K562 (cell line): ENCODE results near the gene RDH14. TPM values are rescaled to one million over a fixed set of nuclear protein-coding genes. Genes with fewer than 3 reads are reported as not detected.
A peak's percentile ranks its signal among the peaks of the same experiment; 100 is the strongest.

Experiments
- ATAC-seq: fragments of 200-7000 bp; cut with Tn5 transposase; 3 replicates; pipeline ENCODE4 v1.9.1; 2020; ENCODE audit warnings: moderate library complexity
- BruUV-seq: library from RNA; stranded (reverse); fragments of 400-500 nt; replicated peaks from 2 replicates; lab custom pipeline; 2021; lab: Mats Ljungman, UMichigan
- CTCF ChIA-PET: fragments of 300-600 bp; formaldehyde crosslinking; extraction: SDS; loops from one replicate; lab custom pipeline; 2021; ENCODE audit warnings: low intra/inter-chr PET ratio; lab: Yijun Ruan, JAX
- POLR2A ChIA-PET: fragments of 300-600, 350-650 bp; sonication (Branson Sonifier 250); formaldehyde crosslinking; extraction: SDS; loops from one replicate; lab custom pipeline; 2021; ENCODE audit warnings: antibody characterized with exemption, inconsistent platforms; lab: Yijun Ruan, JAX
- DNase-seq, 4 experiments: peaks; one replicate each; pipeline versions ENCODE4 v3.0.0 to v3.0.0-alpha.2; 2011 to 2018; ENCODE audit warnings: low spot score in 3 of 4, mixed read lengths in 3 of 4; ENCODE audit errors: extremely low read depth in 1 of 4
- FAIRE-seq: peaks from 2 replicates; lab custom pipeline; 2011; peaks lifted over from hg19 to GRCh38; lab: Jason Lieb, UNC
- H2AFZ ChIP-seq: 2 replicates; pipeline ENCODE4 v1.6.0; 2011; ENCODE audit warnings: low read depth, low read length, control low read depth, inconsistent platforms
- H3K27ac ChIP-seq: fragments of 200-600 bp; 3 replicates; pipeline ENCODE4 v1.8.0; 2011; ENCODE audit warnings: low read depth, mild to moderate bottlenecking, control low read depth, inconsistent platforms, low read length, moderate library complexity, mixed read lengths; ENCODE audit errors: extremely low read depth
- H3K27me3 ChIP-seq, 2 experiments: fragments of 300-600 bp in 1 of 2; 2 replicates in 1 of 2; 3 replicates in 1 of 2; pipeline versions ENCODE4 v1.6.0 to v1.8.0; 2011; ENCODE audit warnings: inconsistent platforms in 2 of 2, low read length in 2 of 2, mild to moderate bottlenecking in 1 of 2, mixed read lengths in 1 of 2, moderate library complexity in 1 of 2; ENCODE audit not compliant: control insufficient read depth in 2 of 2, insufficient read depth in 2 of 2
- H3K36me3 ChIP-seq: fragments of 300-600 bp; 3 replicates; pipeline ENCODE4 v1.8.0; 2011; ENCODE audit warnings: mild to moderate bottlenecking, low read length, inconsistent platforms; ENCODE audit not compliant: control insufficient read depth, insufficient read depth
- H3K4me1 ChIP-seq, 2 experiments: fragments of 200-600 bp in 1 of 2; replicated peaks in 1 of 2; 2 replicates in 1 of 2; 3 replicates in 1 of 2; pipeline versions ENCODE4 v1.5.1 to v1.8.0; 2011; ENCODE audit warnings: inconsistent platforms in 2 of 2, low read length in 2 of 2, mild to moderate bottlenecking in 1 of 2, mixed read lengths in 1 of 2, moderate library complexity in 1 of 2; ENCODE audit not compliant: control insufficient read depth in 2 of 2, insufficient read depth in 2 of 2
- H3K4me2 ChIP-seq: 2 replicates; pipeline ENCODE4 v1.6.1; 2011; ENCODE audit warnings: low read length, control low read depth, inconsistent platforms, mixed read lengths; ENCODE audit not compliant: insufficient read depth
- H3K4me3 ChIP-seq: fragments of 200-600 bp; sonication (generic), shearing (Covaris generic); 2 replicates; pipeline ENCODE4 v1.5.1; 2016; ENCODE audit warnings: control low read depth, inconsistent platforms
- H3K79me2 ChIP-seq: fragments of 200-600 bp; 3 replicates; pipeline ENCODE4 v1.8.0; 2011; ENCODE audit warnings: low read length, inconsistent platforms; ENCODE audit not compliant: control insufficient read depth, insufficient read depth
- H3K9ac ChIP-seq, 2 experiments: 2 replicates each; pipeline versions ENCODE4 v1.6.0 to v1.6.1; 2011; ENCODE audit warnings: low read depth in 2 of 2, low read length in 2 of 2, control low read depth in 1 of 2, inconsistent platforms in 1 of 2, mild to moderate bottlenecking in 1 of 2, mixed read lengths in 1 of 2; ENCODE audit not compliant: insufficient read depth in 1 of 2
- H3K9me1 ChIP-seq: one replicate; pipeline ENCODE4 v1.6.0; 2011; ENCODE audit warnings: inconsistent platforms, mild to moderate bottlenecking, low read length, moderate library complexity; ENCODE audit not compliant: control insufficient read depth, insufficient read depth
- H3K9me3 ChIP-seq: replicated peaks from 2 replicates; pipeline ENCODE4 v1.5.1; 2011; ENCODE audit warnings: low read depth, low read length, inconsistent platforms; ENCODE audit not compliant: control insufficient read depth, insufficient read depth
- H4K20me1 ChIP-seq: replicated peaks from 2 replicates; pipeline ENCODE4 v1.6.1; 2011; ENCODE audit warnings: low read length, inconsistent platforms, mixed read lengths; ENCODE audit not compliant: control insufficient read depth, insufficient read depth
- C11orf30 ChIP-seq: fragments of 450-650 bp; IDR thresholded peaks from 2 replicates; pipeline ENCODE4 v1.6.1; 2016; ENCODE audit warnings: low read depth, mild to moderate bottlenecking
- HMGN3 ChIP-seq: IDR thresholded peaks from 2 replicates; pipeline ENCODE4 v1.6.1; 2011; ENCODE audit warnings: borderline replicate concordance, low read depth, mild to moderate bottlenecking, mixed read lengths, low read length; ENCODE audit not compliant: insufficient read length; ENCODE audit errors: extremely low read depth
- MAFF ChIP-seq: IDR thresholded peaks from 2 replicates; pipeline ENCODE4 v1.6.1; 2012; ENCODE audit warnings: low read length, improper control_type of control experiment
- MAFG ChIP-seq: fragments of 450-650 bp; conservative IDR thresholded peaks from 2 replicates; pipeline ENCODE4 v1.6.1; 2016; ENCODE audit warnings: missing genetic modification characterization, missing compliant biosample characterization
- MAFK ChIP-seq: IDR thresholded peaks from 2 replicates; pipeline ENCODE4 v1.6.1; 2011; ENCODE audit warnings: low read length, improper control_type of control experiment
- NFE2 ChIP-seq: IDR thresholded peaks from 2 replicates; pipeline ENCODE4 v1.6.1; 2014; ENCODE audit warnings: antibody characterized with exemption, low read depth
- RUNX1 ChIP-seq: sonication (generic); IDR thresholded peaks from 2 replicates; pipeline ENCODE4 v1.6.1; 2016; ENCODE audit warnings: antibody characterized with exemption, low read depth
- SPI1 ChIP-seq: IDR thresholded peaks from 2 replicates; pipeline ENCODE4 v1.6.1; 2011; ENCODE audit warnings: low read depth, low read length, control low read depth, borderline replicate concordance
- ZNF316 ChIP-seq: fragments of 450-650 bp; IDR thresholded peaks from 2 replicates; pipeline ENCODE4 v1.6.1; 2016
- WGBS: fragments of 100-300 bp; shearing (Covaris generic); methylation state at CpG from one replicate; pipeline ENCODE4 v1.1.6; 2016; ENCODE audit warnings: low coverage, mixed read lengths; ENCODE audit not compliant: insufficient coverage; ENCODE audit errors: missing lambda C conversion rate; 5-methylcytosine and 5-hydroxymethylcytosine counted together
- in situ Hi-C: fragments of 300-500 bp; cut with MboI; formaldehyde crosslinking; loops from 4 replicates; pipeline ENCODE4 v1.15.0; 2018; ENCODE audit warnings: inconsistent platforms, mixed read lengths
- intact Hi-C: fragments of 100-400 bp; cut with micrococcal nuclease; formaldehyde crosslinking; loops from 2 replicates; pipeline ENCODE4 v1.14.2; 2022
- polyA plus RNA-seq, 8 experiments: library from polyadenylated mRNA; depleted of rRNA in 4 of 8; stranded (reverse) in 5 of 8; unstranded in 3 of 8; fragments of >200 nt; fragmentation: Nextera tagmentation in 2 of 8; fragmentation: Illumina TruSeq in 1 of 8; extraction: Ambion mirVana in 2 of 8; extraction: Trizol in 1 of 8; gene quantifications; 2 replicates each; pipeline versions ENCODE4 v1.2.1 to v1.2.3, GENCODE V29; 2011 to 2014; ENCODE audit warnings: inconsistent platforms in 1 of 8, missing spikeins in 1 of 8
- total RNA-seq, 7 experiments: library from RNA; depleted of rRNA in 6 of 7; stranded (reverse); fragments of >200 nt in 6 of 7; fragmentation: Illumina TruSeq in 2 of 7; extraction: Trizol in 2 of 7; gene quantifications; 2 replicates each; pipeline versions ENCODE4 v1.2.1 to v1.2.3, GENCODE V29; 2011 to 2021; ENCODE audit warnings: low replicate concordance in 1 of 7

The RDH14 gene
- total and polyA plus RNA-seq, 9 of the 15 experiments (the other 6 are each of a cell fraction or from before 2014, with no cell fraction given): 6.7 to 26.2 (median 20.9) TPM

- H3K27me3 ChIP-seq: no peaks in the 10 kb centered on the region
- peak overlapping the region; percentile 41; the same call in 1 of the 2 replicates for H2AFZ ChIP-seq
- H3K9me3 ChIP-seq: no peaks in the 10 kb centered on the region
- peaks cover 0 to 22% of the 10 kb centered on the region in 2 experiments; a peak in 3 of 5 replicates for H3K4me1 ChIP-seq
- ChIA-PET POLR2A (no interaction called here), CTCF (no interaction called here)
- H3K27ac ChIP-seq: peak overlapping the region; percentile 2; the same call in 1 of the 3 replicates
- no TSS peak for BruUV-seq
- no peak overlapping the region for H3K4me3 ChIP-seq
- no peaks in the 10 kb centered on the region for H3K9me1 ChIP-seq
- H3K4me2 ChIP-seq: 0 out of 2 replicates have a peak overlapping the region, but pooled peaks have one; percentile 18
- no peak overlapping the region for H3K9ac ChIP-seq
- TF ChIP-seq NFE2 (peak; percentile 80), ZNF316 (peak; percentile 85), C11orf30 (peak; percentile 82), SPI1 (no peak), MAFK (peak; percentile 35; the same call in 1 of the 2 replicates), HMGN3 (no peak), MAFF (peak; percentile 60; the same call in 1 of the 2 replicates), RUNX1 (no peak), MAFG (peak; percentile 71)
- intact Hi-C loops (loop anchor here (10.0 kb wide), 1 partner anchor 1332 kb away; no protein-coding TSS in a partner anchor), in situ Hi-C loops (no loop called here)
- peaks cover 8% of the 10 kb centered on the region; the same call in 2 of the 3 replicates for H3K36me3 ChIP-seq
- H4K20me1 ChIP-seq: no peaks in the 10 kb centered on the region
- 65% methylated on average over 3 of the region's 3 CpGs for WGBS
- ATAC-seq (peak; percentile 11; the same call in 1 of the 3 replicates), DNase-seq (no peak), FAIRE-seq (no peak)
- H3K79me2 ChIP-seq: peaks cover 10% of the 10 kb centered on the region; the same call in 1 of the 3 replicates
These were observed 7.9 kb downstream of the RDH14 start for GRCh38 chr2:18552351-18553077.
